Ectodermal cell (in vitro differentiated cells): ENCODE data around the gene CPVL.
A peak's percentile ranks its signal among the peaks of the same experiment; 100 is the strongest.

Experiments
- H3K27ac ChIP-seq: 2 replicates; pipeline ENCODE4 v1.7.0; 2013; ENCODE audit warnings: mild to moderate bottlenecking, low read depth, low read length; ENCODE audit not compliant: insufficient read depth, poor library complexity, severe bottlenecking
- H3K27me3 ChIP-seq: 2 replicates; pipeline ENCODE4 v1.7.0; 2013; ENCODE audit warnings: mild to moderate bottlenecking, low read length; ENCODE audit not compliant: insufficient read depth, control insufficient read depth, poor library complexity, severe bottlenecking
- H3K36me3 ChIP-seq: one replicate; pipeline ENCODE4 v1.7.0; 2013; ENCODE audit warnings: low read length; ENCODE audit not compliant: control insufficient read depth, insufficient read depth
- H3K4me1 ChIP-seq: one replicate; pipeline ENCODE4 v1.7.0; 2013; ENCODE audit warnings: low read length; ENCODE audit not compliant: control insufficient read depth, insufficient read depth
- H3K4me3 ChIP-seq: 2 replicates; pipeline ENCODE4 v1.7.0; 2013; ENCODE audit warnings: low read depth, low read length, control low read depth; ENCODE audit not compliant: insufficient read depth
- H3K9me3 ChIP-seq: 2 replicates; pipeline ENCODE4 v1.7.0; 2013; ENCODE audit warnings: mild to moderate bottlenecking, low read length, moderate library complexity; ENCODE audit not compliant: control insufficient read depth
- WGBS, 2 experiments: methylation state at CpG; one replicate each; pipeline ENCODE4 v1.1.7; 2013; ENCODE audit warnings: missing lambda C conversion rate in 2 of 2; 5-methylcytosine and 5-hydroxymethylcytosine counted together

Gene CPVL

DNA sequence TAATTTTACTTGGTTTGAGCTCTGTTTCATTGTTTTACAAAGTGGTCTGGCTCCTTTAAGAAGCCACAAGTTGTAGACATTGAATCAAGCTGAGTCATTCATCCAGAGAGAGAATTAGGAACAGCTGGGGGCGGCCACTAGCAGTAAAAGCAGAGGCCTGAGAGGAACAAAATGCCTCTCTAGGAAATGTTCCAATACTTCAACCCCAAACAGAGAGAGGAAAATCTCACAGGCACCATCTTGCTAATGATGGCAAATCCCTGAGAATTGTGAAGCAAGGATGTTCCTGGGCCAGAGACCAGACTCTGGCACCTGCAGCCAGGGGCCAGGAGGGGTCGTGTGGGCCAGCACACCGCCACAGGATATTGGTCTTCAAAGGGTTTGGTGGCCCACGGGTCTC is 161.7 kb downstream of the CPVL start:
- no peaks in the 10 kb centered on the region for H3K36me3 ChIP-seq
- H3K4me3 ChIP-seq = no peak overlapping the region
- H3K27me3 ChIP-seq = no peaks in the 10 kb centered on the region
- H3K9me3 ChIP-seq = no peaks in the 10 kb centered on the region
- 20 to 23% methylated on average over 4 of the region's 4 CpGs for WGBS, 2 experiments
- peaks cover 35% of the 10 kb centered on the region for H3K4me1 ChIP-seq
- peak overlapping the region; percentile 47 for H3K27ac ChIP-seq

DNA sequence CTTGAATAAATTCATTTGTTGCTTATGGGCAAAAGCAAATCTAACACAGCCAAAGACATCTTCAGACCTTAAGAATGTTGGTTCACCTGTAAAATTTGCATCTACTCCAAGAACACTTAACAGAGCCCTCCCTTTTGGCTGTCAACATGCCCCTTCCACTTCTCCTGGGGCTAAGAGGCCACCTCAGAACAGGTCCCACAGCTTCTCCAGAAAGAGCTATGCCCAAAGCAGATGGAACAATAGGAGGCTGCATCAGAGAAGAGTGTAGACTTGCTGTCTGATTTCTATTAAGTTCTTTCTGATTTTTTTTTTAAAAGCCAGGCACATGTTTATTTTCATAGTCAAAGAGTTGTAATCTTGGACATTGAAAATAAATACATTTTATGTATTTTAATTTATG is 162.1 kb downstream of the CPVL start:
- Histone ChIP-seq H3K27ac (peak overlapping the region; percentile 47), H3K36me3 (no peaks in the 10 kb centered on the region), H3K4me1 (peaks cover 35% of the 10 kb centered on the region), H3K9me3 (no peaks in the 10 kb centered on the region), H3K4me3 (no peak overlapping the region), H3K27me3 (no peaks in the 10 kb centered on the region)

DNA sequence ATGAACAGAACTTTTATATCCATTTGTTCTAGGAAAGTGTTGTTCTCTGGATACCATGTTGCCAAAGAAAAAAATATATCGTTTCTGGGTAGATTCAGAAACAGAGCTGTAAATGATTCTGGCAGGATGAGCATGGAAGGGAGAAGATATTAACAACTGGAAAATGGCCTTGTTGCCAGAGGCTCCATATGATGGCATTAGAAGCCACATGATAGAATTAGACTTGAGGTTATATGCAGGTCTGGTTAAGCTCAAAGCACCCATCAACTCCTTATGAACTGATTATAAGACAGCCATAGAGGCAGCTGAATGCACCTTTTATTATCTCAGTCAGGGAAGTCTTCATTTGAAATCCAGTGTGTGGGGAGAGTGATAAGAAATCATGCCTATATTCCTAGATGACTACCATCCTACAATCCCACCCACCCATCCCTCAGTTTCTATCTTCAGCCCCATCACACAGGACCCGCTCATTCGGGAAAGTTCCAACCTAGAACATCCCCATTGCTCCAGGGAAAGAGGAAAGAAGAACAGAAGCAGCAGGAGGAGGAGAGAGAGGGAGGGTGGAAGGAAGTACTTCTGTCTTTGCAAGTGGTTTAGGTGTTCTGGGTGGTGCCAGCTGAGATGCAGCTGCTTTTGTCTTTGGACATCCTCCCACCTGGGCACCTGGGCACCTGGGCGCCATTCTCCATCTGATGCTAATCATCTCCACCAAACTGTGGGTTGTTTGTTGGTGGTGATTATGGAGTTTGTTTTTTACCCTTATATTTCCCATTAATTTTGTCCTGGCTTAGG is 162.7 kb downstream of the CPVL start:
- Histone ChIP-seq H3K4me1 (peaks cover 35% of the 10 kb centered on the region), H3K36me3 (no peaks in the 10 kb centered on the region), H3K4me3 (no peak overlapping the region), H3K9me3 (no peaks in the 10 kb centered on the region), H3K27me3 (no peaks in the 10 kb centered on the region), H3K27ac (no peak overlapping the region)
- WGBS, 2 experiments = 96 to 98% methylated on average over 4 of the region's 4 CpGs

DNA sequence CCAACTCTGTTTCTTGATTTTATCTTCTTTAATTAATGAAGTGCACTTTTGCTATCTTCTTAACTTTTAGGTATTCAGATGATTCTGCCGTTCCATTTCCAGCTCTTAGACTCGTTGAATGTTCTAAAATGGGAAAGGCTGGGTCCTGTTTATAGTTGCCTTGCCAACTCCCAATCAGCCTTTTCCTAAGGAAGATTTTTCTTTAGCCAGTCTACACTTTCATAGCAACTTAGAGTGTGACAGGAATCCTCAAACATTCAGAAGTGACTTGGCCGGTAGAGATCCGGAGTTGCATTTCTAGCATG is 165.2 kb downstream of the CPVL start:
- H3K4me3 ChIP-seq = no peak overlapping the region
- H3K9me3 ChIP-seq = no peaks in the 10 kb centered on the region
- H3K27me3 ChIP-seq = no peaks in the 10 kb centered on the region
- H3K27ac ChIP-seq = no peak overlapping the region
- 95 to 96% methylated on average over 4 of the region's 4 CpGs for WGBS, 2 experiments
- peaks cover 25% of the 10 kb centered on the region for H3K4me1 ChIP-seq
- H3K36me3 ChIP-seq = no peaks in the 10 kb centered on the region

DNA sequence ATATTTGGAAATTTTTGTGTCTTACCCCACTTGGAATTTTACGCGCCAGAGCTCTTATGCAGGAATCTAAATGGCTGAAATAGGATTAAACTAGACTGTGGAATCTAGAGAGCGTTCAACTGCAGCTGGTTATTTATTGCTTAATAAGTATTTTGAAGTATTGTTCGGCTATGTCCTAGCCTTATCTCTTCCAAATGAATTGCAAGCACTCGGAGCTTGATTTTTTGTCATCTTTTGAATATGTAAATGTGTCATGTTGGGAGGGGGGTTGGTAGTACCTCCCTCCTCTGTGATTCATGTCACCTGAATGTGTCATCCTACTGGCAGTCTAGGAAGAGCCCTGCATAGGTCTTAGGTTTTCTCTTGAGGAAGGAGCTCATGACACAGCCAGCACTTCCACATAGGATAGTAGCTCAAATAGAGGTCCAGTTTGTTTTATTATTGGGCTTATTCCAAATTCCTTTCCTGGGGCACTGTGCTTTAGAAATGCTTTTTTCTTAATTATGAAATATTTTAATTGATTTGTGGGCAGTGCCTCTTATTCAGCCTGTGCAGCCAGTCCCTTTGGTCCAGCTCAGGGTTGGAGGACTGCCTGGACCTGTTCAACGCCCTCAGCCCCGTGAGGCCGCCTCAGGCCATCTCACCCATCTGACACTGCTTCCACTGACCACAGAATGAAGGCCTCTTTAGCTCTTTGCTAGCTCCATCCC is 165.7 kb downstream of the CPVL start:
- no peaks in the 10 kb centered on the region for H3K9me3 ChIP-seq
- H3K4me1 ChIP-seq = peaks cover 22% of the 10 kb centered on the region
- WGBS, 2 experiments = 93 to 95% methylated on average over 8 of the region's 8 CpGs
- no peak overlapping the region for H3K4me3 ChIP-seq
- H3K36me3 ChIP-seq = no peaks in the 10 kb centered on the region
- no peaks in the 10 kb centered on the region for H3K27me3 ChIP-seq
- no peak overlapping the region for H3K27ac ChIP-seq

DNA sequence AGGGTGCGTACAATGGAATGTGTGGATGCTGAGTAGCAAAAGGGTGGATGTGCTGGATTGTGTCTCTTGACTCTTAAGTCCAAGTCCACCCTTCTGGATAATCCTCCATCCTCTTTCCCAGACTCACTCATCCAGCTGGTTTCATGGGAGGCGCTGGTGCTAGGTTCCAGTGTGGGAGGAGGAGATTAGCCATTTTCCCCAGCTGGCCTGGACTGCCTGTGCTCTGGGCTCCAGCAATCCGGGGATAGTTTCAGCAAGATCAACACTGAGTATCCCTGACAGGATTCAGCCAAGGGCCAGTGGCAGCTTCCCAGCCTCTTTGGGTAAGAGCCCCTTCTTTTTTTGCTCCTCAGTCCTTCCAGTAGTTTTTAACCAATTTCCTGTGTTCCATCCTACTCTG is 166.6 kb downstream of the CPVL start:
- H3K4me1 ChIP-seq = peaks cover 14% of the 10 kb centered on the region
- no peaks in the 10 kb centered on the region for H3K9me3 ChIP-seq
- H3K27me3 ChIP-seq = no peaks in the 10 kb centered on the region
- H3K4me3 ChIP-seq = no peak overlapping the region
- H3K27ac ChIP-seq = no peak overlapping the region
- 87 to 88% methylated on average over 3 of the region's 3 CpGs for WGBS, 2 experiments
- H3K36me3 ChIP-seq = no peaks in the 10 kb centered on the region

DNA sequence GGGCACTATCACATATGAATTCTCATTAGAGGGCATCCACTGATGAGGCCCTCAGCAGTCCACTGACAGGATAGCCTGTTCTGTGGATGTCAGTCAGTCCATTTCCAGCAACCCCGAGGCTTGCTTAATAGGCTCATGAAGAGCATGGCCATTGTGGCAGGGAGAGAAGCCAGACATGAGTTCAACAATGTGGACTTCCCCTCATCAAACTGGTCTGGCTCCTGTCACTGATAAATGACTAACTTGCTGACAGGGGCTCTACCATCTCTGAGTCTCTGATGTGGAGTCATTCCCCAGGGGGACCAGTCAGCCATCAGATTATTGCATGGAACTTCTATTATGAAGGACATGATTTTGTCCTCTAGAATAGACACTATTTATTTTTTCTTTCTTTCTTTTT is 168.5 kb downstream of the CPVL start:
- H3K27ac ChIP-seq = no peak overlapping the region
- no peaks in the 10 kb centered on the region for H3K9me3 ChIP-seq
- H3K4me1 ChIP-seq = peaks cover 4% of the 10 kb centered on the region
- no peak overlapping the region for H3K4me3 ChIP-seq
- no peaks in the 10 kb centered on the region for H3K36me3 ChIP-seq
- no peaks in the 10 kb centered on the region for H3K27me3 ChIP-seq
- 93 to 95% methylated on average over 1 of the region's 1 CpG for whole genome bisulfite sequencing, 2 experiments

DNA sequence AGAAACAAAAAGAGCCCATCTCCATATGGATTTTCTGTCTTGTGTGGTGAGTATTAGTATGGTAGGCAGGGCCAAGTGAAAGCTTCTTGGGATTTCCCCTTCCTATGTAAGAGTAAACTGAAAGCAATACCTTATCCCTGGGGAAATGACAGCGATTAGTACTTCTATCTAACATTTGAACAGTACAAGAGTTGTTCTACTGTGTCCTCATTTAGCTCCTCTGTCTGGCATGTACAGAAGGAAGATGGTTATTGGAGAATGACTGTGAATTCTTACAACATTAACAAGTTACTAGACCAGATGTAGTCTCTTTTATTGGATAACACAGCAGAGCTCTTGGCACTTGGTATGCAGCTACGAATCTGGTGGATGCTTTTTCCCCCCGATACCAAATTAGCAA is 170.3 kb downstream of the CPVL start:
- no peaks in the 10 kb centered on the region for H3K9me3 ChIP-seq
- no peak overlapping the region for H3K4me3 ChIP-seq
- no peaks in the 10 kb centered on the region for H3K36me3 ChIP-seq
- H3K4me1 ChIP-seq = peaks cover 4% of the 10 kb centered on the region
- H3K27me3 ChIP-seq = no peaks in the 10 kb centered on the region
- H3K27ac ChIP-seq = no peak overlapping the region
- WGBS, 2 experiments = 94 to 96% methylated on average over 3 of the region's 3 CpGs

DNA sequence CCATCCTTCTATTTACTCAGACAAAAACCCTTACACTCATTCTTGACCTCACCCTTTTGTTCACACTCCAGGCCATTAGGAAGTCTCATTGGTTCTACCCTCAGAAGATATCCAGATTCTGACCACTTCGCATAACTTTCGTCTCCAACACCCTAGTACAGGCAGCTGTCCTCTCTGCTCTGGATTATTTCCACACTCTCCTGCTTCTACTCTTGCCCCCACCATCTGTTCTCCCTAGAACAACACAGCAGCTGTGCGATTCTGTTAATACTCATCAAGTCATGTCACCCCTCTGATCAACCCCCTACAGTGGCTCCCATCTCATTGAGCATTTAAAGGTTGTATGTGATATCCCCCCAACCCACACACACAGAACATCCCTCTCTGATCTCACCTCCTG is 172.7 kb downstream of the CPVL start:
- WGBS, 2 experiments = 92 to 96% methylated on average over 3 of the region's 3 CpGs
- H3K4me1 ChIP-seq = no peaks in the 10 kb centered on the region
- H3K27me3 ChIP-seq = no peaks in the 10 kb centered on the region
- H3K27ac ChIP-seq = no peak overlapping the region
- no peak overlapping the region for H3K4me3 ChIP-seq
- no peaks in the 10 kb centered on the region for H3K36me3 ChIP-seq
- no peaks in the 10 kb centered on the region for H3K9me3 ChIP-seq

DNA sequence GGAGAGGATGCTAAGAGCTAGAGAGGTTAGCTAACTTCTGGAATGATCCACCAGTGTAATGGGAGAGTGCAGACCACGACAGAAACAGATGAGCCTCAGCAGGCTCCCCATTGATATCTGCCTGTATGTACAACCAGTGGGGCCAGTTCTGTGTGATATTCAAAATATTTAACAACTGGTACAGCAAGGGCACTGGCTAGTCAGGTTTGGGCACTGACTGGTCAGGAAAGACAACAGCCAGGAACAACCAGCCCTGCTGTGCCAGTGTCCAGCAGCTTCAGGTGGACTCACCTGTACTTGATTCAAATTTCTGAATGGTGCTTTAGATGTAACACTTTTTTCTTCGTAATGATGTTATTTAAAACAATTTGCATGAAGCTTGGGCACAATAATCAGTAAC is 182.3 kb downstream of the CPVL start:
- Histone ChIP-seq H3K27ac (no peak overlapping the region), H3K36me3 (no peaks in the 10 kb centered on the region), H3K4me1 (peaks cover 9% of the 10 kb centered on the region), H3K4me3 (no peak overlapping the region), H3K27me3 (peaks cover 5% of the 10 kb centered on the region), H3K9me3 (no peaks in the 10 kb centered on the region)
- 90% methylated on average over 2 of the region's 2 CpGs for WGBS, 2 experiments
